ENCODE data around the gene LSM2. TPM values are rescaled to one million over a fixed set of nuclear protein-coding genes. Genes with fewer than 3 reads are reported as not detected.
A peak's percentile ranks its signal among the peaks of the same experiment; 100 is the strongest.
"Not testable (repeated sequence)": the region's sequence is repeated elsewhere in the genome, so short reads cannot be mapped to it uniquely, and the experiment has no call there.

The LSM2 gene
- total and polyA plus RNA-seq, 7 experiments from 2014 or later: 22.9 to 94.5 (median 31.1) TPM

GRCh38 chr6:31823592-31824196 lies 16.9 kb upstream of the LSM2 start:
- CTCF ChIA-PET: interaction anchor here (1.3 kb wide), 1 partner anchor 94 kb away, joined by 6 read pairs; the partner anchor contains the start of gene DDAH2
- Mint-ChIP-seq H3K27ac (peak overlapping the region in 6 of 9 donors; percentile 28 to 93 (median 46)), H3K4me1 (peaks cover 11 to 60% (median 52%) of the 10 kb centered on the region in 7 donors), H3K4me3 (peak overlapping the region in 5 of 10 donors; percentile 29 to 42 (median 34))
- peaks cover 18 to 22% of the 10 kb centered on the region in 2 donors for H3K4me1 ChIP-seq (ENCODE audit: control insufficient read depth in 2 of 2, insufficient read depth in 2 of 2, low read length in 2 of 2)
- not testable (repeated sequence) for H3K36me3 Mint-ChIP-seq; H3K9me3 Mint-ChIP-seq; H3K27me3 ChIP-seq (ENCODE audit: control insufficient read depth in 2 of 2, insufficient read depth in 2 of 2, low read length in 2 of 2); ATAC-seq; H3K9me3 ChIP-seq (ENCODE audit: control insufficient read depth in 2 of 3, low read length in 3 of 3); H3K36me3 ChIP-seq (ENCODE audit: control insufficient read depth in 2 of 3, insufficient read depth in 3 of 3, low read length in 3 of 3); H3K4me3 ChIP-seq (ENCODE audit: low read length); H3K27ac ChIP-seq (ENCODE audit: low read depth, low read length); H3K27me3 Mint-ChIP-seq; DNase-seq
- intact Hi-C loops (cut with micrococcal nuclease): loop anchor here in 1 of 2 donors (10.0 kb wide), 1 partner anchor 371 kb away; the partner anchor contains the start of genes GPSM3 and PBX2
- POLR2A ChIA-PET: interaction anchor here (0.6 to 1.7 kb wide), 3 partner anchors 12 to 86 kb away, joined by 3 to 5 read pairs (median 4); no protein-coding TSS in a partner anchor

DNA sequence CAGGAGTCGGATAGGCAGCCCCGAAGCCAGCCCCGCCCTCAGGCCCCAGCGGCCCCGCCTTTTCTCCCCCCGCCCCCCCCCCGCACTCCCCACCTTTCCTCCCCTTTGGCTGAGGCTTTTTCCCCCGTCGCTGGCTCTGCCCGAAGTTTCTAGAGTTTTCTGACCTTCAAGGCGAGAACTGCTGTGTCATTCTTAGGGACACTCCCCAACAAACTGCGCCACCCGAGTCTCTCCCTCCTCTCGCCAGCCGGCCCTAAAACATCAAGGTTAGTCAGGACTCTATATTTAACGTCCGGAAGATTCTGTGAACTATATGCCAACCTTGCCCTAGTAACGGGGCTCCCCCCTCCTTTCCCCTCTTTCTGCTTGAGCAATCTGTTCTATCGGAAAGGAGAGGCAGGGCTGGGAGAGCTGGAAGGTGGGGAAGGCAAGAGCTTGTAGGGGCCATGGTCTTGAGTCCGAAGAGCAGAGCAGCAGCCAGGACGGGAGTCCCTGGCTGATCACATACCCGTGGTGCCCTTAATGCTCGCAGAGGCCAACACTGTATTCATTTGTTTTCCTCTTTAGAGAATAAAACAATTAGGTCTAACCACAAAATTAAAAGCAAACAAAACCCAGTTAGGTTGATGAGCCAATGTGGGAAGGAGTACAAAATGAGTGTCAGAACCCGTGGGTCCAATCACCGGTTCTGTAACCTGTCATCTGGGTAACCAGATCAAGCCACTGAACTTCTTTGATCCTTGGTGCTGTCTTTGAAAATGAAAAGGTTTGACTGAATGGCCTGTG lies 15.5 kb upstream of the LSM2 start:
- H3K4me3 Mint-ChIP-seq: peak overlapping the region; percentile 92 to 98 (median 94)
- ChIA-PET POLR2A (interaction anchor here (0.6 to 1.7 kb wide), 12 partner anchors 11 to 281 kb away, joined by 3 to 6 read pairs (median 4); partner anchors contain the start of genes ABHD16A, C6orf47, DDX39B and LY6G5C), CTCF (interaction anchor here (0.6 to 1.3 kb wide), 2 partner anchors 67 to 92 kb away, joined by 3 to 6 read pairs; partner anchors contain the start of gene DDAH2)
- H3K9me3 Mint-ChIP-seq: no peaks in the 10 kb centered on the region
- H3K36me3 Mint-ChIP-seq: peaks cover 0 to 13% (median 0%) of the 10 kb centered on the region in 5 donors
- intact Hi-C loops (cut with micrococcal nuclease): loop anchor here (1.0 to 10.0 kb wide), 2 partner anchors 157 to 373 kb away; partner anchors contain the start of genes GPSM3 (in 1 of the 2) and PBX2 (in 1 of the 2)
- DNase-seq (peak in 8 of 9 donors; percentile 46 to 72 (median 58)), ATAC-seq (peak; percentile 57)
- H3K4me3 ChIP-seq (ENCODE audit: low read length): peak overlapping the region; percentile 92
- peak overlapping the region; percentile 81 for H3K27ac ChIP-seq (ENCODE audit: low read depth, low read length)
- H3K4me1 Mint-ChIP-seq: peaks cover 9 to 72% (median 62%) of the 10 kb centered on the region in 7 donors
- H3K27me3 Mint-ChIP-seq: no peaks in the 10 kb centered on the region
- peaks cover 24 to 27% of the 10 kb centered on the region in 2 donors for H3K4me1 ChIP-seq (ENCODE audit: control insufficient read depth in 2 of 2, insufficient read depth in 2 of 2, low read length in 2 of 2)
- no peaks in the 10 kb centered on the region for H3K9me3 ChIP-seq (ENCODE audit: control insufficient read depth in 2 of 3, low read length in 3 of 3)
- H3K27me3 ChIP-seq (ENCODE audit: control insufficient read depth in 2 of 2, insufficient read depth in 2 of 2, low read length in 2 of 2): no peaks in the 10 kb centered on the region
- H3K36me3 ChIP-seq (ENCODE audit: control insufficient read depth in 2 of 3, insufficient read depth in 3 of 3, low read length in 3 of 3): no peaks in the 10 kb centered on the region
- peak overlapping the region; percentile 87 to 98 (median 94) for H3K27ac Mint-ChIP-seq

DNA sequence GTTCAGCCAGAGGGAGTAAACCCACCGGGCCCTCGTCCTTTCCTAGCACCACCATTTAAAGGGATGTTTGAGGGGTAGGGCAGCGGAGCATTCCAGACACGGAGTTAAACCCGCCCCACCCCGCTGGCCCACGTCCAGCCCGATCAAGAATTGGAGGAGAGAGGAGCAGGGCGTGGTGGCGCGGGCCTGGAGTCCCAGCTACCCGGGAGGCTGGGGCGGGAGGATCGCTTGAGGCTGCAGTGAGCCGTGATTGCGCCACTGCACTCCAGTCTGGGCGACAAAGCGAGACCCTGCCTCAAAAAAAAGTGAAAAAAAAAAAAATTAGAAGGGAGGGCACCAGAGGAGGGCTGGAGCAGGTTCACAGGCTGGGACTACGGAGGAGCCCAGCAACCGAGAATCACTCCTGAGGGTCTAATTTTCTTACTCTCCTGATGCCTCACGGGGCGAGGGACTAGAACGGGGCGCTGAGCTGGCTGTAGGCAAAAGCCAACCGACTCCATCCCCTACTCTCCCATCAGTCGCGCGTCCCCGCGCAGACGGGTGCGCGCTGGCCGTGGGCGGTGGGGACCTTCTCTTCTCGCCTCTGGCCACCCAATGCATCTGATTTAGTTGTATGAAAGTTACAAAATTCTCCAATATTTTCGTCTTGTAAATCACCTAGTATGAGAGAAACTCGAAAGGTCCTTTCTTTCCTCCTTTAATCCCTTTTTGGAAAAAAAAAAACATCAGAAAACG lies 14.7 kb upstream of the LSM2 start:
- peak overlapping the region; percentile 92 for H3K4me3 ChIP-seq (ENCODE audit: low read length)
- H3K4me3 Mint-ChIP-seq: peak overlapping the region; percentile 92 to 98 (median 94)
- peaks cover 5 to 64% (median 54%) of the 10 kb centered on the region in 7 donors for H3K4me1 Mint-ChIP-seq
- POLR2A ChIA-PET: interaction anchor here (0.6 to 1.4 kb wide), 5 partner anchors 83 to 280 kb away, joined by 3 to 5 read pairs (median 4); partner anchors contain the start of genes ABHD16A, DDX39B and LY6G5C
- H3K9me3 Mint-ChIP-seq: no peaks in the 10 kb centered on the region
- H3K36me3 ChIP-seq (ENCODE audit: control insufficient read depth in 2 of 3, insufficient read depth in 3 of 3, low read length in 3 of 3): no peaks in the 10 kb centered on the region
- H3K27me3 ChIP-seq (ENCODE audit: control insufficient read depth in 2 of 2, insufficient read depth in 2 of 2, low read length in 2 of 2): no peaks in the 10 kb centered on the region
- no peaks in the 10 kb centered on the region for H3K9me3 ChIP-seq (ENCODE audit: control insufficient read depth in 2 of 3, low read length in 3 of 3)
- H3K4me1 ChIP-seq (ENCODE audit: control insufficient read depth in 2 of 2, insufficient read depth in 2 of 2, low read length in 2 of 2): peaks cover 21 to 23% of the 10 kb centered on the region in 2 donors
- DNase-seq: peak in 1 of 9 donors; percentile 79
- ATAC-seq: peak; percentile 34
- peak overlapping the region; percentile 87 to 98 (median 94) for H3K27ac Mint-ChIP-seq
- CTCF ChIA-PET: interaction anchor here (0.6 kb wide), 2 partner anchors 66 to 83 kb away, joined by 3 read pairs; no protein-coding TSS in a partner anchor
- peaks cover 0 to 13% (median 0%) of the 10 kb centered on the region in 5 donors for H3K36me3 Mint-ChIP-seq
- intact Hi-C loops (cut with micrococcal nuclease): loop anchor here (1.0 to 10.0 kb wide), 2 partner anchors 156 to 373 kb away; partner anchors contain the start of genes GPSM3 (in 1 of the 2) and PBX2 (in 1 of the 2)
- H3K27ac ChIP-seq (ENCODE audit: low read depth, low read length): peak overlapping the region; percentile 81
- H3K27me3 Mint-ChIP-seq: no peaks in the 10 kb centered on the region

DNA sequence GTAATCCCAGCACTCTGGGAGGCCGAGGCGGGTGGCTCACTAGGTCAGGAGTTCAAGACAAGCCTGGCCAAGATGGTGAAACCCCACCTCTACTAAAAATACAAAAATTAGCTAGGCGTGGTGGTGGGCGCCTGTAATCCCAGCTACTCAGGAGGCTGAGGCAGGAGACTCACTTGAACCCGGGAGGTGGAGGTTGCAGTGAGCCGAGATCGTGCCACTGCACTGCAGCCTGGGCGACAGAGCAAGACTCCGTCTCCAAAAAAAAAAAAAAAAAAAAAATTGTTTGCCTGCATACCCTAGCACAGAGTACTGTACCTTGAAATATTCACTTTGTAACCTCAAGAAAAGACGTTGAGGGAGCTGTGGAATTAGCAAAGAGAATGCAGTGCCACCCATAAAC lies 13.6 kb upstream of the LSM2 start:
- H3K36me3 ChIP-seq (ENCODE audit: control insufficient read depth in 2 of 3, insufficient read depth in 3 of 3, low read length in 3 of 3); H3K9me3 ChIP-seq (ENCODE audit: control insufficient read depth in 2 of 3, low read length in 3 of 3); H3K27me3 Mint-ChIP-seq; H3K27ac ChIP-seq (ENCODE audit: low read depth, low read length); CTCF ChIA-PET; DNase-seq; H3K9me3 Mint-ChIP-seq; H3K4me3 ChIP-seq (ENCODE audit: low read length); H3K27me3 ChIP-seq (ENCODE audit: control insufficient read depth in 2 of 2, insufficient read depth in 2 of 2, low read length in 2 of 2); ATAC-seq: not testable (repeated sequence)
- H3K4me1 Mint-ChIP-seq: peaks cover 5 to 56% (median 50%) of the 10 kb centered on the region in 7 donors
- H3K27ac Mint-ChIP-seq: peak overlapping the region in 6 of 9 donors; percentile 82 to 98 (median 95)
- H3K36me3 Mint-ChIP-seq: peaks cover 0 to 13% (median 0%) of the 10 kb centered on the region in 5 donors
- H3K4me1 ChIP-seq (ENCODE audit: control insufficient read depth in 2 of 2, insufficient read depth in 2 of 2, low read length in 2 of 2): peaks cover 21% of the 10 kb centered on the region in 2 donors
- peak overlapping the region in 9 of 10 donors; percentile 92 to 98 (median 95) for H3K4me3 Mint-ChIP-seq
- POLR2A ChIA-PET: interaction anchor here (1.0 to 3.7 kb wide), 6 partner anchors 10 to 91 kb away, joined by 3 to 23 read pairs (median 4); partner anchors contain the start of genes DDAH2, LSM2 and VARS1
- intact Hi-C loops (cut with micrococcal nuclease): loop anchor here in 1 of 2 donors (10.0 kb wide), 1 partner anchor 374 kb away; the partner anchor contains the start of genes GPSM3 and PBX2

DNA sequence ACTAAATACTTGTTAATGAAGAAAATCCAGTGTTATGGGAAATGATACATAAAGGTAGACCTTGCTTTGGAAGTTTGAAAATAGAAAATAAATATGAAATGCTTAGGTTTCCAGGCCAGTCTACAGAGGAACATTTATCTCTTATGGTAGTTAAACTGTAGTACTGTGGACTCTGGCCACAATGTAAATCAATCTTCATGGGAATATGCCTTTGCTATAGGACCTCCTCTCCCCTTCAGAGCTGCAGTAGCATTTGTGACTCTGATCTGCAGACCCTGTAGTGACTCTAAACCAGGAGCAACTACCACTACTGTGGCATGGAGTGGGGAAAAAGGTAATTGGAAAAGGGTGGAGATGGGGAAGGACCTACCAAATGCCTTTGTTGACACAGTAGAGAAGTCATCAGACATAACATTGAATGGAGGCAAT lies 13.1 kb upstream of the LSM2 start:
- ATAC-seq: no peak
- H3K4me3 Mint-ChIP-seq: peak overlapping the region in 8 of 10 donors; percentile 47 to 77 (median 60)
- H3K4me1 Mint-ChIP-seq: peaks cover 5 to 52% (median 47%) of the 10 kb centered on the region in 7 donors
- Histone ChIP-seq H3K9me3 (ENCODE audit: control insufficient read depth in 2 of 3, low read length in 3 of 3) (no peaks in the 10 kb centered on the region), H3K4me1 (ENCODE audit: control insufficient read depth in 2 of 2, insufficient read depth in 2 of 2, low read length in 2 of 2) (peaks cover 21% of the 10 kb centered on the region in 2 donors), H3K4me3 (ENCODE audit: low read length) (no peak overlapping the region), H3K36me3 (ENCODE audit: control insufficient read depth in 2 of 3, insufficient read depth in 3 of 3, low read length in 3 of 3) (peaks cover 0 to 4% (median 0%) of the 10 kb centered on the region in 3 experiments), H3K27ac (ENCODE audit: low read depth, low read length) (no peak overlapping the region), H3K27me3 (ENCODE audit: control insufficient read depth in 2 of 2, insufficient read depth in 2 of 2, low read length in 2 of 2) (no peaks in the 10 kb centered on the region)
- H3K27ac Mint-ChIP-seq: peak overlapping the region in 8 of 9 donors; percentile 32 to 85 (median 64)
- ChIA-PET CTCF (interaction anchor here (0.5 kb wide), 1 partner anchor 270 kb away, joined by 3 read pairs; no protein-coding TSS in a partner anchor), POLR2A (interaction anchor here (0.8 to 3.7 kb wide), 7 partner anchors 10 to 261 kb away, joined by 3 to 23 read pairs (median 4); partner anchors contain the start of genes DDAH2, LSM2 and VARS1)
- H3K9me3 Mint-ChIP-seq: no peaks in the 10 kb centered on the region
- intact Hi-C loops (cut with micrococcal nuclease): loop anchor here in 1 of 2 donors (10.0 kb wide), 1 partner anchor 375 kb away; the partner anchor contains the start of genes GPSM3 and PBX2
- no peak for DNase-seq
- H3K36me3 Mint-ChIP-seq: peaks cover 0 to 13% (median 0%) of the 10 kb centered on the region in 5 donors
- H3K27me3 Mint-ChIP-seq: no peaks in the 10 kb centered on the region
